H1 (cell line): ENCODE results near the gene SESN3. TPM values are rescaled to one million over a fixed set of nuclear protein-coding genes. Genes with fewer than 3 reads are reported as not detected.

Source experiments
- CHD7 ChIP-seq: fragments of 300-600 bp; sonication (generic); IDR thresholded peaks from 2 replicates; pipeline ENCODE4 v1.7.1; 2012; ENCODE audit warnings: low read length, moderate library complexity, mild to moderate bottlenecking, inconsistent platforms; ENCODE audit not compliant: insufficient replicate concordance
- KDM1A ChIP-seq: fragments of 200-600, 300-600 bp; sonication (generic); IDR thresholded peaks from 2 replicates; pipeline ENCODE4 v1.7.1; 2016; ENCODE audit warnings: mild to moderate bottlenecking, low read length, borderline replicate concordance
- polyA plus RNA-seq, 7 experiments: library from polyadenylated mRNA; depleted of rRNA in 3 of 7; stranded (reverse) in 5 of 7; unstranded in 2 of 7; fragments of >200 nt in 5 of 7; fragments of 200-250 nt in 2 of 7; gene quantifications; 1 replicate in 5 of 7; 2 replicates in 1 of 7; 4 replicates in 1 of 7; pipeline versions ENCODE4 v1.2.1 to v1.2.3, GENCODE V29; 2011 to 2013; ENCODE audit warnings: missing spikeins in 2 of 7, mixed read lengths in 2 of 7
- total RNA-seq: library from RNA; stranded (reverse); fragmentation: NEBNext Ultra II Directional; extraction: Animal tissue kit (Norgen Biotek cat#: 25700); gene quantifications from 2 replicates; pipeline ENCODE4 v1.2.1, GENCODE V29; 2021

The SESN3 gene
- total and polyA plus RNA-seq, 2 of the 8 experiments (the other 6 are each of a cell fraction or from before 2014, with no cell fraction given) = 10.2 to 31.1 TPM

GRCh38 chr11:95128602-95129001 lies 102.4 kb downstream of the SESN3 start (continued):
- TF ChIP-seq CHD7 (no peak), KDM1A (no peak)
